Measurements from ENCODE around the gene SFXN3. TPM values are rescaled to one million over a fixed set of nuclear protein-coding genes. Genes with fewer than 3 reads are reported as not detected.

Gene SFXN3
- total RNA-seq, 1 donor from 2014 or later: 72.4 TPM

- no peak for DNase-seq (ENCODE audit: low spot score in 2 of 2)
- Histone ChIP-seq H3K27me3 (no peaks in the 10 kb centered on the region), H3K9me3 (no peaks in the 10 kb centered on the region), H3K4me3 (no peak overlapping the region), H3K4me1 (peaks cover 9 to 16% of the 10 kb centered on the region in 2 donors), H3K27ac (no peak overlapping the region), H3K36me3 (peaks cover 29 to 35% of the 10 kb centered on the region in 2 donors)
- TF ChIP-seq CTCF (IDR thresholded peaks at IDR 0.05): no peak
- intact Hi-C loops (cut with DNase I): no loop called here
Observed at GRCh38 chr10:100985336-100985735, 45.7 kb upstream of the SFXN3 start.

- no peak for TF ChIP-seq CTCF (IDR thresholded peaks at IDR 0.05)
- no peak for DNase-seq (ENCODE audit: low spot score in 2 of 2)
- Histone ChIP-seq H3K4me3 (peak overlapping the region; percentile 84 to 90), H3K27me3 (no peaks in the 10 kb centered on the region), H3K9me3 (no peaks in the 10 kb centered on the region), H3K27ac (peak overlapping the region; percentile 64), H3K4me1 (peaks cover 9 to 16% of the 10 kb centered on the region in 2 donors), H3K36me3 (peaks cover 23 to 35% of the 10 kb centered on the region in 2 donors)
- intact Hi-C loops (cut with DNase I): no loop called here
Observed at GRCh38 chr10:100986623-100986951, 44.4 kb upstream of the SFXN3 start.

GRCh38 chr10:100986952-100987684 is 43.9 kb upstream of the SFXN3 start, which contains the start of the genes MRPL43 and TWNK:
TSS of gene MRPL43 (minus strand) at chr10:100987497. CDS start at chr10:100987443, 54 bp downstream.
TSS of gene TWNK (plus strand) at chr10:100987543. CDS start at chr10:100988211, 668 bp downstream.
- Histone ChIP-seq H3K36me3 (peaks cover 19 to 35% of the 10 kb centered on the region in 2 donors), H3K27me3 (no peaks in the 10 kb centered on the region), H3K9me3 (no peaks in the 10 kb centered on the region), H3K4me1 (peaks cover 9 to 16% of the 10 kb centered on the region in 2 donors), H3K27ac (peak within 1 kb of the TSS; percentile 64), H3K4me3 (peak within 1 kb of the TSS; percentile 84 to 90)
- intact Hi-C loops (cut with DNase I): no loop called here
- no peak for TF ChIP-seq CTCF (IDR thresholded peaks at IDR 0.05)
- DNase-seq (ENCODE audit: low spot score in 2 of 2): peak in 1 of 2 donors; percentile 88

GRCh38 chr10:100987685-100988049 is 43.4 kb upstream of the SFXN3 start:
- Histone ChIP-seq H3K27ac (peak overlapping the region; percentile 64), H3K4me1 (peaks cover 9 to 16% of the 10 kb centered on the region in 2 donors), H3K4me3 (peak overlapping the region; percentile 84 to 90), H3K9me3 (no peaks in the 10 kb centered on the region), H3K27me3 (no peaks in the 10 kb centered on the region), H3K36me3 (peaks cover 18 to 30% of the 10 kb centered on the region in 2 donors)
- intact Hi-C loops (cut with DNase I): no loop called here
- TF ChIP-seq CTCF (IDR thresholded peaks at IDR 0.05): no peak
- DNase-seq (ENCODE audit: low spot score in 2 of 2): no peak

DNA sequence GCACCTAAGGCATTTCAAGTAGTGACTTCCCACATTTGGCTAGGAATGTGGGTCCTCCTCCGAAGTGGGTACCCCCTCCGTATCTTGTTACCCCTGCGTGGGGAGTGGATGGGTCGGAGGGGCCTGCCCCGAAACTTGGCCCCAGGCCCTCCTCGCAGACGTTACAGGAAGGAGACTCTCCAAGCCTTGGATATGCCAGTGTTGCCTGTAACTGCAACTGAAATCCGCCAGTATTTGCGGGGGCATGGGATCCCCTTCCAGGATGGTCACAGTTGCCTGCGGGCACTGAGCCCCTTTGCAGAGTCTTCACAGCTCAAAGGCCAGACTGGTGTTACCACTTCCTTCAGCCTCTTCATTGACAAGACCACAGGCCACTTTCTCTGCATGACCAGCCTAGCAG is 42.9 kb upstream of the SFXN3 start:
- H3K27me3 ChIP-seq: no peaks in the 10 kb centered on the region
- H3K9me3 ChIP-seq: no peaks in the 10 kb centered on the region
- DNase-seq (ENCODE audit: low spot score in 2 of 2): no peak
- peaks cover 9 to 16% of the 10 kb centered on the region in 2 donors for H3K4me1 ChIP-seq
- H3K36me3 ChIP-seq: peaks cover 17 to 25% of the 10 kb centered on the region in 2 donors
- no peak for TF ChIP-seq CTCF (IDR thresholded peaks at IDR 0.05)
- peak overlapping the region; percentile 84 to 90 for H3K4me3 ChIP-seq
- intact Hi-C loops (cut with DNase I): no loop called here
- no peak overlapping the region for H3K27ac ChIP-seq
